ENCODE results near the gene CROT.

The CROT gene

DNA sequence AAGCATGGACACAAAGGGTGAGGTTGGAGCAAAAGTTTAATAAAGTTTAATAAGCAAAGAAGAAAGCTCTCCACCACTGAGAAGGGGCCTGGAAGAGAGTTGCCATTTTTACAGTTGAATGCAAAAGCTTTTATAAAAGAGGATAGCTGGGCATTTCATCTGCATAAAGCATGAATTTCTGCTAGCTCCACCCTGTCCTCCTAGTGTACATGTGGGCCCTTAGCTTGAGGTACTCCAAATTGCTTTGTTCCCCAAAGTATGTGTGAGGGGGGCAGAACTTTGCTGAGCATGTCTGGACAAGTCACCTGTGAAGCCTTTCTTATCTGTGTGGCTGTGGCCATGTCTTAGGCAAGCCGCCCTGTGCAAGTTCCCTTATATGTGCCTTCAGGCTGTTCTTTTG is 22.6 kb upstream of the CROT start:
- Histone ChIP-seq H4K20me1 (no peaks in the 10 kb centered on the region), H3K9me3 (replicated peaks in 1 of 11) (peaks cover 52 to 71% (median 55%) of the 10 kb centered on the region in 11 experiments), H3K4me3 (no peak overlapping the region), H3K4me1 (no peaks in the 10 kb centered on the region), H3K36me3 (peaks cover 3 to 18% (median 10%) of the 10 kb centered on the region in 11 experiments; a peak in 17 of 22 replicates), H3K27me3 (no peaks in the 10 kb centered on the region), H3K4me2 (no peak overlapping the region), H3K27ac (no peak overlapping the region), H3K9ac (no peak overlapping the region)
- no peak for TF ChIP-seq Cebpa-rat (IDR thresholded peaks at IDR 0.05)

GRCh38 chr7:87325576-87326370 is 19.7 kb upstream of the CROT start:
- Histone ChIP-seq H3K4me2 (no peak overlapping the region), H3K4me1 (peaks cover 0 to 2% (median 0%) of the 10 kb centered on the region in 10 experiments; a peak in 1 of 20 replicates), H3K27ac (no peak overlapping the region), H3K27me3 (no peaks in the 10 kb centered on the region), H3K4me3 (no peak overlapping the region; a peak in 1 of 20 replicates), H4K20me1 (no peaks in the 10 kb centered on the region), H3K9ac (no peak overlapping the region), H3K9me3 (replicated peaks in 1 of 11) (peaks cover 81 to 96% (median 83%) of the 10 kb centered on the region in 11 experiments), H3K36me3 (peaks cover 17 to 41% (median 33%) of the 10 kb centered on the region in 11 experiments)
- no peak for TF ChIP-seq Cebpa-rat (IDR thresholded peaks at IDR 0.05)

- Histone ChIP-seq H3K4me1 (peaks cover 0 to 7% (median 0%) of the 10 kb centered on the region in 10 experiments; a peak in 2 of 20 replicates), H3K9me3 (replicated peaks in 1 of 11) (peaks cover 66 to 87% (median 75%) of the 10 kb centered on the region in 11 experiments), H3K4me3 (peak overlapping the region in 3 of 10 experiments; percentile 19 to 23 (median 21); a peak in 2 of 20 replicates), H3K9ac (no peak overlapping the region), H4K20me1 (no peaks in the 10 kb centered on the region), H3K27me3 (no peaks in the 10 kb centered on the region), H3K27ac (no peak overlapping the region), H3K36me3 (peaks cover 13 to 38% (median 33%) of the 10 kb centered on the region in 11 experiments), H3K4me2 (no peak overlapping the region)
- no peak for TF ChIP-seq Cebpa-rat (IDR thresholded peaks at IDR 0.05)
Measured at GRCh38 chr7:87328281-87328680, 17.2 kb upstream of the CROT start.

- Histone ChIP-seq H3K4me1 (peaks cover 0 to 7% (median 0%) of the 10 kb centered on the region in 10 experiments; a peak in 2 of 20 replicates), H3K4me3 (no peak overlapping the region), H3K9me3 (replicated peaks in 1 of 11) (peaks cover 65 to 82% (median 69%) of the 10 kb centered on the region in 11 experiments), H3K4me2 (no peak overlapping the region), H3K27me3 (no peaks in the 10 kb centered on the region), H4K20me1 (no peaks in the 10 kb centered on the region), H3K36me3 (peaks cover 11 to 38% (median 31%) of the 10 kb centered on the region in 11 experiments; a peak in 21 of 22 replicates), H3K9ac (no peak overlapping the region), H3K27ac (peak overlapping the region in 1 of 11 experiments; percentile 8; a peak in 1 of 22 replicates)
- no peak for TF ChIP-seq Cebpa-rat (IDR thresholded peaks at IDR 0.05)
Measured at GRCh38 chr7:87330316-87330715, 15.1 kb upstream of the CROT start.

- no peaks in the 10 kb centered on the region for H4K20me1 ChIP-seq
- no peak overlapping the region for H3K9ac ChIP-seq
- peaks cover 11 to 38% (median 31%) of the 10 kb centered on the region in 11 experiments; a peak in 21 of 22 replicates for H3K36me3 ChIP-seq
- peaks cover 60 to 78% (median 64%) of the 10 kb centered on the region in 11 experiments for H3K9me3 ChIP-seq (replicated peaks in 1 of 11)
- H3K4me2 ChIP-seq, result no peak overlapping the region; a peak in 1 of 22 replicates
- no peaks in the 10 kb centered on the region for H3K27me3 ChIP-seq
- H3K4me1 ChIP-seq, result peaks cover 0 to 7% (median 0%) of the 10 kb centered on the region in 10 experiments; a peak in 2 of 20 replicates
- H3K27ac ChIP-seq, result peak overlapping the region in 1 of 11 experiments; percentile 8; a peak in 1 of 22 replicates
- no peak overlapping the region for H3K4me3 ChIP-seq
- TF ChIP-seq Cebpa-rat (IDR thresholded peaks at IDR 0.05), result no peak
Measured at GRCh38 chr7:87330942-87331341, 14.5 kb upstream of the CROT start.

DNA sequence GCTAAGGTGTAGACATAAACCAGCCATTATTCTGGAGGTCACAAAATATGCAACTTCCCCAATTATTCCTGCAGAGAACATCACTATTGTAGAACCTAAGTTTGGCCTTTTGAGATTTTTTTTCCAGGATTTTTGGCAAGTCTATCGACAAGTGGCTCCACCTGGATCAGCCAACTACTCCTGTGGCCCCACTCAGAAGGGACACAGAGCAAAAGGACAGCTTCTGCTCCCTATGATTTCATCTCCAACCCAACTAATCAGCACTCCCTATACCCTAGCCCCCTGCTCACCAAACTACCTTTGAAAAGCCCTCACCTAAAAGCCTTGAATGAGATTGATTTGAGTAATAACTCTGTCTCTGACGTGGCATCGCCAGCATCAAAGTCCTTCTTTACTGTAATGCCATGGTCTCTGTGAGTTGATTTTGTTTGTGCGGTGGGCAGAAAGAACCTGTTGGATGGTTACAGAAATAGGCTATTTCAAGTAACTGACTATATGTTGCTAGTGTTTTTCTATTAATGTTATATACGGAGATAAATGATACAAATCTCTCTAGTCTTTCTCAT is 13.7 kb upstream of the CROT start:
- no peaks in the 10 kb centered on the region for H3K27me3 ChIP-seq
- no peak overlapping the region for H3K9ac ChIP-seq
- no peak overlapping the region for H3K4me2 ChIP-seq
- H3K9me3 ChIP-seq (replicated peaks in 1 of 11), result peaks cover 52 to 70% (median 56%) of the 10 kb centered on the region in 11 experiments
- H4K20me1 ChIP-seq, result no peaks in the 10 kb centered on the region
- peak overlapping the region in 1 of 11 experiments; percentile 8; a peak in 1 of 22 replicates for H3K27ac ChIP-seq
- TF ChIP-seq Cebpa-rat (IDR thresholded peaks at IDR 0.05), result no peak
- H3K4me3 ChIP-seq, result no peak overlapping the region
- peaks cover 15 to 38% (median 34%) of the 10 kb centered on the region in 11 experiments for H3K36me3 ChIP-seq
- peaks cover 0 to 7% (median 0%) of the 10 kb centered on the region in 10 experiments; a peak in 2 of 20 replicates for H3K4me1 ChIP-seq

DNA sequence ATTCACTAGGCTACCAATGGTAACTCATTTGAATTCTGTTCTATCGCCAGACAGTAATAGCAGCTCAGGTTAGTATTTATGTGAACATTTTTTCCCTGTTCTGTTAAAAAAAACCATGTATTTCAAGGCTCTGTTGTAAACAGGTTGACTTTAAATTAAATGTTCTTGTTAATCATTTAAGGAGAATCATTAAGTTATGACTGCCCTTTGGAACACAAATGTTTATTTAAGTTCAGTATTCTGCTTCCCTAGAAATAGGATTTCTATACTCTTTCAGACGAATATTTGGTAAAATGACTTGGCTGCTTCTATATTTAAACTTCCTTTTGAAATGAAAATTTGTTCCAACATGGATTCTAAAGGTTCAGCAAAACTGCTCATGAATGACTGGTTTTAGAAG is 13.1 kb upstream of the CROT start:
- Histone ChIP-seq H3K27me3 (no peaks in the 10 kb centered on the region), H3K9ac (no peak overlapping the region), H3K27ac (no peak overlapping the region), H4K20me1 (no peaks in the 10 kb centered on the region), H3K4me2 (no peak overlapping the region), H3K4me1 (peaks cover 0 to 7% (median 0%) of the 10 kb centered on the region in 10 experiments; a peak in 2 of 20 replicates), H3K36me3 (peaks cover 15 to 35% (median 30%) of the 10 kb centered on the region in 11 experiments), H3K4me3 (no peak overlapping the region), H3K9me3 (replicated peaks in 1 of 11) (peaks cover 46 to 64% (median 50%) of the 10 kb centered on the region in 11 experiments)
- TF ChIP-seq Cebpa-rat (IDR thresholded peaks at IDR 0.05), result no peak

GRCh38 chr7:87336136-87336535 is 9.3 kb upstream of the CROT start:
- TF ChIP-seq Cebpa-rat (IDR thresholded peaks at IDR 0.05), result no peak
- H3K27ac ChIP-seq, result no peak overlapping the region

DNA sequence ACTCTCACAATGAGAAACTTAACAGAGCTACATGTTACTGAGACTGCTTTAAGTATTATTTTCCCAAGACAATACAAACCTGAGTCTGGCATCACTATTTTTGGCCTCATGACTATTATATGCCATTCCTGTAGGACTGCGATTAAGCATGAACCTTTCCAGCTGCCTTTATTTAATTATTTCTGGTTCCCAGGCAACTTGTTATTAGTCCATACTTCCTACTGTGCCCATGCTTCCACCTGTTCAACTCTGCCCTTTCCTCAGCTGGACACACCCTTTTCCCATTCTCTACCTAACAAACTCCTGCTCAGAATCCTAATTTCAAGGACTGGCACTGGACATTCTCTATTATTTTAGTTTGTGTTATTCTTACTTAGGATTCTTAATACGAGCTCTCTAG is 8.1 kb upstream of the CROT start:
- Histone ChIP-seq H4K20me1 (no peaks in the 10 kb centered on the region), H3K27ac (no peak overlapping the region), H3K9me3 (replicated peaks in 1 of 11) (peaks cover 5 to 18% (median 10%) of the 10 kb centered on the region in 11 experiments; a peak in 18 of 22 replicates), H3K27me3 (no peaks in the 10 kb centered on the region), H3K4me2 (no peak overlapping the region), H3K36me3 (peaks cover 11 to 29% (median 17%) of the 10 kb centered on the region in 11 experiments; a peak in 17 of 22 replicates), H3K9ac (no peak overlapping the region), H3K4me1 (no peaks in the 10 kb centered on the region), H3K4me3 (no peak overlapping the region)
- TF ChIP-seq Cebpa-rat (IDR thresholded peaks at IDR 0.05), result no peak

More at GRCh38 chr7:87336136-87336535, 9.3 kb upstream of the CROT start:
- H3K9ac ChIP-seq, result no peak overlapping the region
- no peaks in the 10 kb centered on the region for H4K20me1 ChIP-seq
- no peak overlapping the region for H3K4me3 ChIP-seq
- H3K4me2 ChIP-seq, result no peak overlapping the region
- H3K9me3 ChIP-seq (replicated peaks in 1 of 11), result peaks cover 8 to 26% (median 12%) of the 10 kb centered on the region in 11 experiments
- no peaks in the 10 kb centered on the region for H3K27me3 ChIP-seq
- peaks cover 8 to 27% (median 13%) of the 10 kb centered on the region in 11 experiments; a peak in 17 of 22 replicates for H3K36me3 ChIP-seq
- H3K4me1 ChIP-seq, result peaks cover 0 to 2% (median 0%) of the 10 kb centered on the region in 10 experiments; a peak in 2 of 20 replicates

Data from BLaER1 treated with 17β-estradiol and CSF1 and Interleukin-3, amounts not matched to agents 10 nM and 100 nM (cell line).